GM10248 (cell line): ENCODE measurements around the gene TGIF2.
A peak's percentile ranks its signal among the peaks of the same experiment; 100 is the strongest.

ENCODE experiments used
- CTCF ChIA-PET: fragments of 300-600 bp; sonication (Branson Sonifier 250); formaldehyde crosslinking; extraction: SDS; loops from one replicate; lab custom pipeline; 2021; ENCODE audit warnings: antibody characterized with exemption; lab: Yijun Ruan, JAX
- POLR2A ChIA-PET: fragments of 350-650 bp; sonication (Branson Sonifier 250); formaldehyde crosslinking; extraction: SDS; loops from one replicate; lab custom pipeline; 2020; ENCODE audit warnings: antibody characterized with exemption; lab: Yijun Ruan, JAX
- DNase-seq: peaks from one replicate; pipeline ENCODE4 v3.0.0; 2012; ENCODE audit errors: extremely low spot score
- CTCF ChIP-seq: IDR thresholded peaks from 2 replicates; pipeline ENCODE4 v1.5.1; 2012; ENCODE audit warnings: mild to moderate bottlenecking, low read depth; ENCODE audit errors: extremely low read depth, missing control alignments, control extremely low read depth

The TGIF2 gene

GRCh38 chr20:36571564-36572504 is 1.6 kb upstream of the TGIF2 start:
- DNase-seq, result peak; percentile 13
- TF ChIP-seq CTCF, result no peak
- CTCF ChIA-PET, result interaction anchor here (0.9 to 2.8 kb wide), 9 partner anchors 10 to 183 kb away, joined by 3 to 6 read pairs (median 5); partner anchors contain the start of gene RAB5IF
- POLR2A ChIA-PET, result interaction anchor here (1.5 to 1.8 kb wide), 2 partner anchors 24 to 34 kb away, joined by 4 to 5 read pairs; partner anchors contain the start of gene RAB5IF

- CTCF ChIA-PET, result interaction anchor here (0.9 to 4.0 kb wide), 6 partner anchors 15 to 53 kb away, joined by 3 to 15 read pairs (median 4); partner anchors contain the start of gene RAB5IF
- DNase-seq, result peak; percentile 56
- TF ChIP-seq CTCF, result no peak
- POLR2A ChIA-PET, result interaction anchor here (0.6 to 0.7 kb wide), 4 partner anchors 16 to 1419 kb away, joined by 5 to 7 read pairs (median 6); no protein-coding TSS in a partner anchor
Observed at GRCh38 chr20:36572701-36573102, 695 bp upstream of the TGIF2 start.

GRCh38 chr20:36573798-36574365 is 485 bp downstream of the TGIF2 start:
- DNase-seq, result peak; percentile 64
- CTCF ChIA-PET, result interaction anchor here (1.4 to 4.0 kb wide), 3 partner anchors 16 to 39 kb away, joined by 3 to 15 read pairs (median 6); partner anchors contain the start of gene RAB5IF
- no peak for TF ChIP-seq CTCF
- POLR2A ChIA-PET, result interaction anchor here (0.6 to 2.4 kb wide), 2 partner anchors 21 to 51 kb away, joined by 6 to 7 read pairs; no protein-coding TSS in a partner anchor

- no peak for TF ChIP-seq CTCF
- DNase-seq, result peak; percentile 58
- ChIA-PET CTCF (interaction anchor here (1.4 to 4.0 kb wide), 5 partner anchors 13 to 31 kb away, joined by 3 to 21 read pairs (median 6); partner anchors contain the start of gene RAB5IF), POLR2A (interaction anchor here (0.6 to 2.4 kb wide), 2 partner anchors 20 to 30 kb away, joined by 6 to 7 read pairs; no protein-coding TSS in a partner anchor)
Observed at GRCh38 chr20:36574366-36575135, 1.2 kb downstream of the TGIF2 start.

GRCh38 chr20:36576081-36576445 is 2.7 kb downstream of the TGIF2 start:
- ChIA-PET CTCF (interaction anchor here (1.0 to 4.8 kb wide), 5 partner anchors 13 to 40 kb away, joined by 3 to 29 read pairs (median 15); partner anchors contain the start of gene RAB5IF), POLR2A (interaction anchor here (0.6 to 1.0 kb wide), 2 partner anchors 12 to 292 kb away, joined by 3 to 12 read pairs; no protein-coding TSS in a partner anchor)
- no peak for TF ChIP-seq CTCF
- DNase-seq, result no peak
